Fibroblast of the conjunctiva (primary cell): ENCODE measurements around the gene EDN1.
"Not testable (repeated sequence)": the region's sequence is repeated elsewhere in the genome, so short reads cannot be mapped to it uniquely, and the experiment has no call there.

Experiments used
- DNase-seq: peaks from one replicate; pipeline ENCODE4 v3.0.0-alpha.2; 2010; ENCODE audit warnings: low read depth

Gene EDN1

GRCh38 chr6:12294851-12295536, 4.8 kb downstream of the EDN1 start:
- no peak for DNase-seq

- no peak for DNase-seq
These were observed 5.5 kb downstream of the EDN1 start for GRCh38 chr6:12295558-12296254.

- peak; percentile 74 for DNase-seq
These were observed 6.1 kb downstream of the EDN1 start for GRCh38 chr6:12296255-12296573.

GRCh38 chr6:12296604-12297003, 6.4 kb downstream of the EDN1 start:
- no peak for DNase-seq

GRCh38 chr6:12297363-12298016, 7.3 kb downstream of the EDN1 start:
- DNase-seq = no peak

GRCh38 chr6:12298017-12298978, 8.1 kb downstream of the EDN1 start:
- DNase-seq = no peak

- DNase-seq = no peak
These were observed 8.8 kb downstream of the EDN1 start for GRCh38 chr6:12298995-12299394.

- no peak for DNase-seq
These were observed 10.9 kb downstream of the EDN1 start for GRCh38 chr6:12301018-12301417.

GRCh38 chr6:12304487-12304886, 14.3 kb downstream of the EDN1 start:
- DNase-seq = no peak

GRCh38 chr6:12309070-12309469, 18.9 kb downstream of the EDN1 start:
- no peak for DNase-seq

GRCh38 chr6:12311106-12311505, 20.9 kb downstream of the EDN1 start:
- no peak for DNase-seq

GRCh38 chr6:12312736-12313135, 22.6 kb downstream of the EDN1 start:
- no peak for DNase-seq

GRCh38 chr6:12313306-12313991, 23.3 kb downstream of the EDN1 start:
- DNase-seq = no peak

GRCh38 chr6:12313992-12314589, 23.9 kb downstream of the EDN1 start:
- DNase-seq = no peak

- no peak for DNase-seq
These were observed 24.6 kb downstream of the EDN1 start for GRCh38 chr6:12314751-12315150.

- DNase-seq = no peak
These were observed 25.3 kb downstream of the EDN1 start for GRCh38 chr6:12315292-12316081.

GRCh38 chr6:12318749-12319148, 28.6 kb downstream of the EDN1 start:
- no peak for DNase-seq

GRCh38 chr6:12320074-12320473, 29.9 kb downstream of the EDN1 start:
- not testable (repeated sequence) for DNase-seq

GRCh38 chr6:12324099-12324498, 33.9 kb downstream of the EDN1 start:
- no peak for DNase-seq

- DNase-seq = no peak
These were observed 34.6 kb downstream of the EDN1 start for GRCh38 chr6:12324748-12325147.
